ENCODE measurements around the gene CNBP. TPM values are rescaled to one million over a fixed set of nuclear protein-coding genes. Genes with fewer than 3 reads are reported as not detected.

Gene CNBP
- total and polyA plus RNA-seq, 2 of the 13 experiments (the other 11 are each of a cell fraction or from before 2014, with no cell fraction given), result 282 to 354 TPM

DNA sequence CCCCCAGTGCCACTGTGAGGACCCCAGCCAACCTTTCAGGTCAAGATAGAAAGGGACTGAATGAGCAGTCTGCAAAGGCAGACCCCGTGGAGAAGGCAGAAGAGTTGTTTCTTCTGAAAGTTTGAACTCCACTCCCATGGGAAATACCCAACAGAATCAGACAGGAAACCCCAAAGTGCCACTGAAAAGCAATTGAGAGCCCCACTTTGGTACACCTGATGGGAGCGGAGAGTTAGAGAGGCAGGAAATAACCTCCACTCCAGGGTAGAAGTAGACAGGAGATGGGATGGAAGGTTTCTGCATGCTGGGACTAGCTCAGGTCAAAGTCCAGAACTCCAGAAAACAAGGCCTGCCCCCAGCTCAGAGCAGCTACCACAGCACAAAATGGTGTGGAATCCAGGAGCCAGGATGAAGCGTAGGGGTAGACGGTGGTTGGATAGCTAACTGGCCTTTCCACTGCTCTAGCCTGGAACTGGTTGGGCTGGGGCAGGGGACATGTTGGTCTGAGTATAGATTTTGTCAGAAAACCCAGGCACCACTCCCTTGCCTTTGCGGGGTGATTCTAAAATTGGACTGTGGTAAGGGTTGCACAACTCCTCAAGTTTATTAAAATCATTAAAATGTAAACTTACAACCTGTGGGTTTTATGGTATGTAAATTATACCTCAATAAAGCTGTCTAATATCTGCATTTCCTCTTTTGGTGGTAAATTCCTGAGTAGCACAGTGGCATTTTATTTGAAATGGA lies 60.2 kb downstream of the CNBP start (continued):
- TF ChIP-seq ETV6 (CRISPR knock-in tag; conservative IDR thresholded peaks at IDR 0.05) (no peak), ZNF333 (CRISPR knock-in tag; IDR thresholded peaks at IDR 0.05; ENCODE audit: borderline replicate concordance) (no peak), CC2D1A (CRISPR knock-in tag; IDR thresholded peaks at IDR 0.05) (no peak), EED (CRISPR knock-in tag; IDR thresholded peaks at IDR 0.05) (no peak), ZNF496 (CRISPR knock-in tag; IDR thresholded peaks at IDR 0.05; ENCODE audit: insufficient replicate concordance) (no peak), CENPX (CRISPR knock-in tag; IDR thresholded peaks at IDR 0.05) (no peak), ZNF878 (CRISPR knock-in tag; IDR thresholded peaks at IDR 0.05) (no peak), ZBTB20 (CRISPR knock-in tag; IDR thresholded peaks at IDR 0.05; ENCODE audit: borderline replicate concordance, low read depth) (peak; percentile 49; the same call in 1 of the 2 replicates), FOSL2 (CRISPR knock-in tag; IDR thresholded peaks at IDR 0.05) (no peak), ETV5 (CRISPR knock-in tag; IDR thresholded peaks at IDR 0.05; ENCODE audit: borderline replicate concordance) (peak; percentile 58; the same call in 1 of the 2 replicates), ISX (CRISPR knock-in tag; conservative IDR thresholded peaks at IDR 0.05) (no peak), ZBTB14 (CRISPR knock-in tag; IDR thresholded peaks at IDR 0.05) (no peak), MAFG (CRISPR knock-in tag; IDR thresholded peaks at IDR 0.05) (no peak), HNRNPL (IDR thresholded peaks at IDR 0.05; ENCODE audit: low read depth, low read length) (no peak), ARNTL (CRISPR knock-in tag; IDR thresholded peaks at IDR 0.05) (no peak), PLRG1 (conservative IDR thresholded peaks at IDR 0.05) (no peak), HES4 (CRISPR knock-in tag; IDR thresholded peaks at IDR 0.05; ENCODE audit: borderline replicate concordance) (no peak), ZGPAT (CRISPR knock-in tag; IDR thresholded peaks at IDR 0.05) (no peak), EZH2 (conservative IDR thresholded peaks at IDR 0.05; ENCODE audit: low read depth, low read length) (no peak), ZNF670 (CRISPR knock-in tag; IDR thresholded peaks at IDR 0.05; ENCODE audit: borderline replicate concordance) (no peak)
- TF ChIP-seq, protein P1, sequence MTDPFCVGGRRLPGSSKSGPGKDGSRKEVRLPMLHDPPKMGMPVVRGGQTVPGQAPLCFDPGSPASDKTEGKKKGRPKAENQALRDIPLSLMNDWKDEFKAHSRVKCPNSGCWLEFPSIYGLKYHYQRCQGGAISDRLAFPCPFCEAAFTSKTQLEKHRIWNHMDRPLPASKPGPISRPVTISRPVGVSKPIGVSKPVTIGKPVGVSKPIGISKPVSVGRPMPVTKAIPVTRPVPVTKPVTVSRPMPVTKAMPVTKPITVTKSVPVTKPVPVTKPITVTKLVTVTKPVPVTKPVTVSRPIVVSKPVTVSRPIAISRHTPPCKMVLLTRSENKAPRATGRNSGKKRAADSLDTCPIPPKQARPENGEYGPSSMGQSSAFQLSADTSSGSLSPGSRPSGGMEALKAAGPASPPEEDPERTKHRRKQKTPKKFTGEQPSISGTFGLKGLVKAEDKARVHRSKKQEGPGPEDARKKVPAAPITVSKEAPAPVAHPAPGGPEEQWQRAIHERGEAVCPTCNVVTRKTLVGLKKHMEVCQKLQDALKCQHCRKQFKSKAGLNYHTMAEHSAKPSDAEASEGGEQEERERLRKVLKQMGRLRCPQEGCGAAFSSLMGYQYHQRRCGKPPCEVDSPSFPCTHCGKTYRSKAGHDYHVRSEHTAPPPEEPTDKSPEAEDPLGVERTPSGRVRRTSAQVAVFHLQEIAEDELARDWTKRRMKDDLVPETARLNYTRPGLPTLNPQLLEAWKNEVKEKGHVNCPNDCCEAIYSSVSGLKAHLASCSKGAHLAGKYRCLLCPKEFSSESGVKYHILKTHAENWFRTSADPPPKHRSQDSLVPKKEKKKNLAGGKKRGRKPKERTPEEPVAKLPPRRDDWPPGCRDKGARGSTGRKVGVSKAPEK (CRISPR knock-in tag; IDR thresholded peaks at IDR 0.05; ENCODE audit: borderline replicate concordance), result no peak
- TF ChIP-seq, protein P2, sequence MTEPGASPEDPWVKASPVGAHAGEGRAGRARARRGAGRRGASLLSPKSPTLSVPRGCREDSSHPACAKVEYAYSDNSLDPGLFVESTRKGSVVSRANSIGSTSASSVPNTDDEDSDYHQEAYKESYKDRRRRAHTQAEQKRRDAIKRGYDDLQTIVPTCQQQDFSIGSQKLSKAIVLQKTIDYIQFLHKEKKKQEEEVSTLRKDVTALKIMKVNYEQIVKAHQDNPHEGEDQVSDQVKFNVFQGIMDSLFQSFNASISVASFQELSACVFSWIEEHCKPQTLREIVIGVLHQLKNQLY (CRISPR knock-in tag; IDR thresholded peaks at IDR 0.05), result no peak
- TF ChIP-seq, protein P3, sequence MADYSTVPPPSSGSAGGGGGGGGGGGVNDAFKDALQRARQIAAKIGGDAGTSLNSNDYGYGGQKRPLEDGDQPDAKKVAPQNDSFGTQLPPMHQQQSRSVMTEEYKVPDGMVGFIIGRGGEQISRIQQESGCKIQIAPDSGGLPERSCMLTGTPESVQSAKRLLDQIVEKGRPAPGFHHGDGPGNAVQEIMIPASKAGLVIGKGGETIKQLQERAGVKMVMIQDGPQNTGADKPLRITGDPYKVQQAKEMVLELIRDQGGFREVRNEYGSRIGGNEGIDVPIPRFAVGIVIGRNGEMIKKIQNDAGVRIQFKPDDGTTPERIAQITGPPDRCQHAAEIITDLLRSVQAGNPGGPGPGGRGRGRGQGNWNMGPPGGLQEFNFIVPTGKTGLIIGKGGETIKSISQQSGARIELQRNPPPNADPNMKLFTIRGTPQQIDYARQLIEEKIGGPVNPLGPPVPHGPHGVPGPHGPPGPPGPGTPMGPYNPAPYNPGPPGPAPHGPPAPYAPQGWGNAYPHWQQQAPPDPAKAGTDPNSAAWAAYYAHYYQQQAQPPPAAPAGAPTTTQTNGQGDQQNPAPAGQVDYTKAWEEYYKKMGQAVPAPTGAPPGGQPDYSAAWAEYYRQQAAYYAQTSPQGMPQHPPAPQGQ (CRISPR knock-in tag; IDR thresholded peaks at IDR 0.05; ENCODE audit: borderline replicate concordance), result no peak

Measured in HepG2 (cell line).